DMS53 (cell line): Measurements from ENCODE around the gene LGALS16.
"Not testable (repeated sequence)": the region's sequence is repeated elsewhere in the genome, so short reads cannot be mapped to it uniquely, and the experiment has no call there.

Source experiments
- DNase-seq: peaks from one replicate; lab custom pipeline; 2025; lab: John Stamatoyannopoulos, UW

LGALS16 gene

DNA sequence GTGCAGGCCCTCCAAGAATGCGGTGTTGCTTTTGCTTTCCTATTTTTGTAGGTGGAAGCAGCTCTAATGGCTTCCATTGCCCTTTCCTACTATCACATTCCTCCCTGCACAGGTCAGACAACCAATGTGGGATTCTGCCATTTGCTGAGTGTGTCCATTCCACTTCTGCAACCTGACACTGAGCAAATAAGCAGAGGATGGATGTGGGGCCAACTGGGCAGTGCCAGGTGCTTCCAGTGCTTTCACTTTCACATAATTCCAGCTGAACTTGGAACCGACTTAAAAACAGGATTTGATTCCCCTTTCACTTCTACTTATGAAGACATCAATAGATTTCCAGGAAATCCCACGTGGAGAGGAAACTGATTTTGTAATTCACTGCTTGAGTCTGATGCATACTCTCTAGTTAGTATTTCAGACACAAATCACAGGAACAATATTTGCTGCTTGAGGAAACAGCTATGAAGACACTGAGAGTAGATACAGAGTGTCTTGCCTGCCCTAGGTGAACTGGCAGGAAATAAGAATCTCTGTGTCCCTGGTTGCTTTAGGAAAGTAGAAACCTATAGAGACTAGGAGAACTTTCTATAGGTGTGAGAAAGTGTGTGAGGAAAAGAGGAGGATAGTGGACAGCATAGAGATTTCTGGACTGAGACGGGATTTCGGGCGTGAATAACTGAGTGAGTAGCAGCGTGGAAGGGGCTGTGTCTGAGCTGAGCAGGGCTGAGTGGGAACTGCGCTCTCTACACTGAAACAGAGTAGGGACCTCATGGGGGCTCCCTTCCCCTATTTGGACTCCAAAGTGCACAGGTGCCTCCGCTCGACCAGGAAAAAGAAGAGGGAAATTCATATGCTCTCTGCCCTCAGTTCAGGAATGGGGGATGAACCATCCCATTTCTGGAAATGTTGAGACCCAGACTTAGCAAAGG is 22.5 kb downstream of the LGALS16 start:
- DNase-seq: peak; percentile 96

DNA sequence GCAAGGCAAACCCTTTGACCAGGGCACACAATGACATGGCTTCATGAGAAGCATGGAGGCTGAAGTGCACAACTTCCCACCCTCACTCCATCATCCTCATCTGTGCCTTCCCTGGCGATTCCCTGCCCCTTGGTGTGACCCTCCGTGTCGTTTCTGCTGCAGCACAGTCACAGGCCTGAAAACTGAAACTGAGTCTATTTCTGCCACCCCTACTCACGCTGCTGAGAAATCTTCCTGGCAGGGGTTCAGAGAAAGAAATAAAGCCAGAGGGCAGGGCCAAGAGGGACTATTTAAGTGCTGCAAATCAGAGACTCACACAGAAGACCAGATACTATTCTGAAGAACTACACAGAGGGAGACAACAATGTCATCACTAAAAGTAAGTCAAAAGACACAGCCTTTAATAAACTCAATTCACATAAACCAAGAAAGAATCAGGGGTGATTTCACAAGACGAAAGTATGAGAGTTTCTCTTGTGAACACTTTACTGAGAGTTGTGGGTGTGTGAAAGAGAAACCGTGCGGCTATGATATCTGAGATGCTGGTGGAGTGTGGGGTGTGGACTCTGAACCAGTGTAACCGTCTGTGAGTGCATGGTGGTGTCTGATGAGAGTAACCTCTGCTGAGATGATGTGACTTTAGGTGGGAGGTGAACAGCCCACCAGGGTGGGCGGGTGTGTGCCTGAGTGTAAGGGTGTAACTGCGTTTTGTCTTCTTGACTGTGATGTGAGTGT is 23.5 kb downstream of the LGALS16 start:
- DNase-seq: no peak

DNA sequence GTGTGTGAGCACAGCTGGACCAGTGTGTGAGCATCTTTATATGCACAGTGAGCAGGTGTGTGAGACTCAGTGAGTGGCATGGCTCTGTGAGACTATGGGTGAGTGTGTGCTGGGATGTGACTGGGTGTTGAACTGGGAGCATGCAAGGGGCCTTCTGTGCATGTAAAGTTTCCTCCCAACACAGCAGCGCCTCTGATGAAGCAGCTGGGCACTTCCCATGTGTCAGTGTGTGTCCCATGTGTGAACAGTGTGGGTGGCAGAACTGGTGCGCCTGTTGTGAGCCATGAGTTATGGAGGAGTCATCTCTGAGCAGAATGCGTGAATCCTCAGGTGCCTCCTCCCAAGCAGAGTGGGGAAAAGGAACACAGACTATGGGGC is 24.1 kb downstream of the LGALS16 start:
- DNase-seq: no peak

DNA sequence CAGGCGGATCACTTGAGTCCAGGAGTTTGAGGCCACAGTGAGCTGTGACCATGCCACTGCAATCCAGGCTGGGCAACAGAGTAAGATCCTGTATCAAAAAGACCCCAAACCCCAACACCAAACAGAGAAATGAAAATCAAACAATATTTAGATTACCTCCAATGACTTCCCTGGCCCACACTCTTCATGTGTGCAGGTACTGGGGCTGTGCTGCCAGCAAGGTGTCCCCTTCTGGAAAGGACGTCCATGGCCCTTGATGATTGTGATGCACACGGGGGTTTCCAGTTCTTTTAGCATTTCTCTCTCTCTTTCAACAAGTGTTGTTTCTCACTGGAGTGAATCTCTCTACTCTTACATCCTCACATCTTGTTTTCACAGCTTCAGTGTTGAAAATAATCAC is 24.9 kb downstream of the LGALS16 start:
- DNase-seq: no peak

DNA sequence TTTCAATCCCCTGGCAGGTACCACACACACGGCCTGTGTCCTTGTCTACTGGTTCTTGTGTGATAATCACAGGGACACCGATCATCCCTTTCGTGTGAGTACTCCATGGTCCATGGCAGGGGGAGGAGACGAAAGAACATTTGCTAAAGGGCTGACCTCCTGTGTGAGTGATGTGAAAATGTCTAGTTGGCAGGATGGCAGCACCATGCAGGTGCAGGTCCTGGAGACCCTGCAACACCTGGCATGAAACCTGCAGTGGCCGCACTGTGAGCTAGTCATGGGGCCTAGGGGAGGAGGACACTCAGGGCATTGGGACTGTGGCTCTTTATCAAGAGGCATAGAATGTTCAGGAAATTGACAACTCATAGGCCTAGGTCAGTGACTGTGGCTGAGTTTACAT is 25.7 kb downstream of the LGALS16 start:
- DNase-seq: no peak

DNA sequence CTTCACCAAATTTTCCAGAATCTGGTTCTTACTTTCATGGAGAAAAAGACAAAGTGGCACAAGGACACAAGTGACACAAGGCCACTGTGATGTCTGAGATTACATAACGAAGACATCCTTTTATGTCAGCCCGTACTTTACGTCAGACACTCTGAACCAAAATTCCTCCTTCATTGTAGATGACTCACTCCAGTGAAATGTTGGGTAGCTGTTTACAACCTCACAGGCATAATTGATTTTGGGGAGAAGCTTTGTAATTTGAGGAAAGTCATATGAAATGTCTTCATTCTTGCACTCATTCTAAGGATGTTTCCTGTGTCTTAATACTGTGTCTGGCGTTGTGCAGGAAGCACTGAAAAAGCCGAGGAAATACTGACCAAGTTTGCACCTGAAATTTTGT is 28.6 kb downstream of the LGALS16 start:
- DNase-seq: no peak

DNA sequence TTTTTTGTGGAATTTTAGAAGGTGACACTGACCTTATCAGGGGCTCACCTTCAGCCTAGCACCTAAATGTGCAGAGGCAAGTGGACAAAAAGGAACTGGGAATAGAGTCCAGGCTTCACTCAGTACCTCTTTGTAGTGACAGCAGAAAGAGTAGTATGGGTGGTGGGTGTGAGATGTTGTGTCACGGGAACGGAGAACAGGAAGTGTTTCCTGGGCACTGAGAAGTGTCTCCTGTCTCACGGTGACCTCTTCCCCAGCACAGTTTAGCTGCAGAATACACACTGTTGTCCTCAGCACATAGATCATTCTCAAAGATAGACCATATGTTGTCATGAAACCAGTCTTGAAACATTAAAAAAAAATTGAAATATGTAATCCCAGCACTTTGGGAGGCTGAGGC is 31.0 kb downstream of the LGALS16 start:
- DNase-seq: no peak

DNA sequence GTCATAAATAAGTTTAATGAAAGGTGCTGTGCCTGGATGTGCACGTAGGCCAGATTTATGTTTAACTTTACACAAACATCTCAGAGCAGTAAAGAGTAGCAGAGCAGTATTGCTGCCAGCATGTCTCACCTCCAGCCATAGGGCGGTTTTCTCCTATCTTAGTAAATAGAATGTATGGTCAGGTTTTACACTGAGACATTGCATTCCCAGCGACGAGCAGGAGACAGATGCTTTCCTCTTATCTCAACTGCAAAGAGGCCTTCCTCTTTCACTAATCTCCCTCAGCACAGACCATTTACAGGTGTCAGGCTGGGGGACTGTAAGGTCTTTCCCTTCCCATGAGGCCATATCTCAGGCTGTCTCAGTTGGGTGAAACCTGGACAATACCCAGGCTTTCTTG is 32.9 kb downstream of the LGALS16 start:
- not testable (repeated sequence) for DNase-seq

DNA sequence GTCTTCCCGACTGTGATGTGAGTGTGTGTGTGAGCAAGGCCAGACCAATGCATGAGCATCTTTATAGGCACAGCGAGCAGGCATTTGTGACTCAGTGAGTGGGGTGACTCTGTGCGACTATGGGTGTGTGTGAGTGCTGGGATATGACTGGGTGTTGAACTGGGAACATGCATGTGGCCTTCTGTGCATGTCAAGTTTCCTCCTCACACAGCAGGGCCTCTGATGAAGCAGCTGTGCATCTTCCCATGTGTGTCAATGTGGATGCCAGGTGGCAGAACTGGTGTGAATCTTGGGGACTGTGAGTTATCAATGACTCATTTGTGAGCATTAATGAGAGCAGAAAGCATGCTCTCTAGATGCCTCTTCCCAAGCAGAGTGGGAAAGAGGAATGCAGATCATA is 36.5 kb downstream of the LGALS16 start:
- peak; percentile 64 for DNase-seq

DNA sequence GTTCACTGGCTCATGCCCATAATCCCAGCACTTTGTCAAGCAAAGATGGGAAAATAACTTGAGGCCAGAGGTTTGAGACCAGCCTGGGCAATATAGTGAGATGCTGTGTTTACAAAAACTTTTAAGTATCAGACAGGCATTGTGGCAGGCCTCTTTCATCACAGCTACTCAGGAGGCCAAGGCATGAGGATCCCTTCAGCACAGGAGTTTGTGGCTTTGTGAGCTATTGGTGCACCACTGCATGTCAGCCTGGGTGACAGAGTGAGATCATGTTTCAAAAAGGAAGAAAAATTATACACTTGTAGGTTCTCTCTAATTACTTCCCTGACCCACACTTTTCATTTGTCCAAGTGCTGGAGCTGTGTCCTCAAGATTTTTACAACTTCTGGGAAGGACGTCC is 37.1 kb downstream of the LGALS16 start:
- DNase-seq: no peak

DNA sequence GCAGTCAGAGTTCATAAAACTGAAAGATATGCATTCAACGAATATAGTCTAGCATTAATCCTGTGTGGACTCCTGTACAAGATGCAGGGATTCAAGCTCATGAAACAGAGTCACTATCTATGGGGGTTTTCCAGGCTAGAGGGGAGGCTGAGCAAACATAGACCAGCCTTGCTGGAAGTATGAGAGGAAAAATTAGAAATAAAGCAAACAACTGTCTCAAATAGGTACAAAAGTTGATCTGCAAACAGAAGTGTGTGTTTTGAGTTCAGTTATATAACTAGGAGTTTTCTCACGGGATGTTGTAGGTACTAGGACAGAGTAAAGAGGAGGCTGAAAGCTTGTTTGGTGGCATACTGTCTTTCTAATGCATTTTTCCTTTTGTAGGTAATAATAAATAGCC is 40.0 kb downstream of the LGALS16 start:
- DNase-seq: no peak

DNA sequence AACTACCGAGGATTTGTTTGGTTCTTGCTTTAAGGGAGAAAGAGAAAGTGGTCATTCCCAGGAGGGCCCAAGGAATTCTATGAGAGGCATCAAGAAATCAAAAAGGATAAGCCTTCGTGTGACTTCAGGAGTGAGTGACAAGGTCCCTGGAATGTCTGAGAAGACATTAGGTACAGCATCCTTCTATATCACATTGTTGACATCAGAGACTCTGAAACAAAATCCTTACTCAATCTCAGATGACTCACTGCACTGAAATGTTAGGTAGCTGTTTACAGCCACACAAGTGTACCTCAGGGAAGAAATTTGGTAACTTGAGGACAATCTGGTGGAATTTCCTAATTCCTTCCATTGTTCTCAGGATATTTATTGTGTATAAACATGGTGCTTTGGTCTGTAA is 40.7 kb downstream of the LGALS16 start:
- no peak for DNase-seq

DNA sequence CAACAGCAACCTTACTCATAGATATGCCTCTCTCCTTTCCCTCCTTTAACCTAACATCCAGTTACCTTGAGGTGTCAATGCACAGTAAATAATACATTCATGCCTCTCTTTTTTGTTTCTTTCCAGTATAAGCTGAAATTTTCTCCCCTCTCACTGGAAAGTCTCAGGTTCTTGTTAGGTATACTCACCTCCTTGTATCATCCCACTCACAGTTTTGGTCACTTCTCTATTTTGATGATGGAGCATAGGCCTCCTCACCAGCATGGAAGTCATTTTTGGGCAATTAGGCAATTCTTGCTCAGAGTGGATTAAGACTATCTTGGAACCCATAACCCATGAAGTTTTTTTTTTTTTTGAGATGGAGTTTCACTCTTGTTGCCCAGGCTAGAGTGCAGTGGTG is 42.8 kb downstream of the LGALS16 start:
- no peak for DNase-seq

DNA sequence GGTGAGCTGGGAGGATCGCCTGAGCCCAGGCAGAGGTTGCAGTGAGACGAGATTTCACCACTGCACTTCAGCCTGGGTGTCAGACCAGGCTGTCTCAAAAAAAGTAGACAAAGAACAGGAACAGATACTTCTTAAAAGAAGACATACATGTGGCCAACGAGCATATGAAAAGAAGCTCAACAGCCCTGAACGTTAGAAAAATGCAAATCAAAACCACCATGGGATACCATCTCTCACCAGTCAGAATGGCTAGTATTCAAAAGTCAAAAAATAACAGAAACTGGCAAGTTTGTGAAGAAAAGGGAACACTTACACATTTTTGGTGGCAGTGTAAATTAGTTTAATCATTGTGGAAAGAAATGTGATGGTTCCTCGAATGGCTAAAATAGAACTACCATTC is 45.6 kb downstream of the LGALS16 start:
- no peak for DNase-seq

DNA sequence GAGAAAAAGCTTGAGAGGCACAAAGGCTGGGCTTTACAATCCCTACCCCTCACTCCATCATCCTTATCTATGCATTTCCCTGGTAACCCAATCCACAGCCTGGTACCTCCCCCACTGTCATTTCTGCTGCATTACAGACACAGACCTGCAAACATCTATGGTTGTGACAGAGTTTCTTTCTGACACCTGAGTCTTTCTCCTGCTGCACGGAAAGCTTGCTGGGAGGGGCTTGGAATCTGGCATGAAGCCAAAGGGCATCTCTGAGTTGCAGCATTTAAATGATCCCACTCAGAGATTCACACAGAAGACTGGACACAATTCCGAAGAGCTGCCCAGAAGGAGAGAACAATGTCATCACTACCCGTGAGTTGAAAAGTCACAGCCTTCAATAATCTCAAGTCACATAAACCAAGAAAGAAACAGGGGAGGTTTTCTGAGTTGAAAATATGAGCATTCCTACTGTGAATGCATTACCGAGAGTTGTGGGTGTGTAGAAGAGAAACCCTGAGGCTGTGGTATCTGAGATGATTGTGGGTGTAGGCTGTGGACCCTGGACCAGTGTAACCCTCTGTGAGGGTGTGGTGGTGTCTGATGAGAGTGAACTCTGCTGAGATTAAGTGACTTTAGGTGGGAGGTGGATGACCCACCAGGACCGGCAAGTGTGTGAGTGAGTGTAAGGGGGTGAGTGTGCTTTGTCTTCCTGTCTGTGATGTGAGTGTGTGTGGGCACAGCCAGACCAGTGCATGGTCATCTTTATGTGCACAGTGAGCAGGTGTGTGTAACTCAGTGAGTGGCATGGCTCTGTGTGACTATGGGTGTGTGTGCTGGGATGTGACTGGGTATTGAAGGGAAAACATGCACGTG is 48.7 kb downstream of the LGALS16 start, which contains the start of gene LGALS14:
Gene LGALS14 (plus strand): TSS at position 301 of the 864 bp plus-strand sequence. CDS start 48 bp downstream, at position 349.
- peak; percentile 21 for DNase-seq

DNA sequence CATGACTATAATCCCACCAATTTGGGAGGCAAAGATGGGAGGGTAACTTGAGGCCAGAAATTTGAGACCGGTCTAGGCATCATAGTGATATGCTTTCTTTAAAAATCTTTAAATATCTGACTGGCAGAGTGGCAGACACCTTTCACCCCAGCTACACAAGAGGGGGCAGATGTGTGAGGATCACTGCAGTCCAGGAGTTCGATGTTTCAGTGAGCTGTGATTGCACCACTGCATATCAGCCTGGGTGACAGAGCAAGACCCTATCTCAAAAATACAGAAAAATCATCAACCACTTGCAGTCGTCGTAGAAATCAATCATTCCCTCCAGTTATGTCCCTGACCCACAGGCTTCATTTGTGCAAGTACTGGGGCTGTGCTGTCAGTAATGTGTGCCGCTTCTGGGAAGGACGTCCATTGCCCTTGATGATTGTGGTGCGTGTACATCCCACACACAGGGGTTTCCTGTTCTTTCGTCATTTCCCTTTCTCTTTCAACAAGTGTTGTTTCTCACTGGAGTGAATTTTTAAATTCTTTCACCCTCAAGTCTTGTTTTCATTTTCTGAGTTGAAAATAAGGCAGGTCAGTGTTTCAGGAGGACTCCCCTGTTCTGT is 50.0 kb downstream of the LGALS16 start:
- DNase-seq: no peak

DNA sequence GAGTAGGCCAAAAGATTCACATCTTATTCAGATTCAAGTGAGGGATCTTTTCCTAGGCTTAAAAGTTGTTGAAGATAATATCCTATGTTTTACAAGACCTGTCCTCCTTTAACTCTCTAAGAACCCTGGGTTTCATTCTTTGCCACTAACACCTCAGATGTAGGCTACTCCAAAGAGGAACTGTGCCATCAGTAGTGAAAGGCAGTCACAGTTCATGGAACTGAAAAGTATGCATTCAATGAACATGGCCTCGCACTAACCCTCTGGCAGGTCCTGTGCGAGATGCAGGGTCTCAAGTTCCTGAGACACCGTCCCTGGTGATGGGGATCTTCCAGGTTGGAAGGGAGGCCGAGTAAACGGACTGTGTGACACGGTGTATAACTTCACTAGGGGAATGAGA is 52.9 kb downstream of the LGALS16 start:
- no peak for DNase-seq

DNA sequence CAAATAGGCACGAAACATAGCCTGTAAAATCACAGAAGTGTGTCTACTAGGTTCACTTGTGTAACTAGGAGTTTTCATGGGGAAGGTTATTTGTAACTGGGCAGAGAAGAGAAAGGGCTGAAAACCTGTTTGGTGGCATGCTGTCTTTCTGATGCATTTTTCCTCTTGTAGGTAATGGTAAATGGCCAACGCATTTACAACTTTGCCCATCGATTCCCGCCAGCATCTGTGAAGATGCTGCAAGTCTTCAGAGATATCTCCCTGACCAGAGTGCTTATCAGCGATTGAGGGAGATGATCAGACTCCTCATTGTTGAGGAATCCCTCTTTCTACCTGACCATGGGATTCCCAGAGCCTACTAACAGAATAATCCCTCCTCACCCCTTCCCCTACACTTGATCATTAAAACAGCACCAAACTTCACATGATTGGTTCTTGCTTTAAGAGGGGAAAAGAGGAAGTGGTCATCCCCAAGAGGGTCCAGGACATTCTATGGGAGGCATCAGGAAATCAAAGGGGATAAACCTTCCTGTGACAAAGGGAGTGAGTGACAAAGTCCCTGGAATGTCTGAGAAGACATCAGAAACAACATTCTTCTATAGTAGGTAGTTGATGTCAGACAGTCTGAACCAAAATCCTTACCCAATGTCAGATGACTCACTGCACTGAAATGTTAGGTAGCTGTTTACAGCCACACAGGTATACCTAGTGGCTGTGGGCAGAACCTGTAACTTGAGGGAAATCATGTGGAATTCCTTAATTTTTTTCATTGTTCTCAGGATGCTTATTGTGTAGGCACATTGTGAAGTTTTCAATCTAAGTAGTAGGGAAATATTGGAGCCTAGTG is 53.5 kb downstream of the LGALS16 start:
- DNase-seq: no peak
